ENCODE measurements around the gene DGKB. TPM values are rescaled to one million over a fixed set of nuclear protein-coding genes. Genes with fewer than 3 reads are reported as not detected.

Gene DGKB
- polyA plus RNA-seq, 4 donors = 2.8 to 5.4 (median 3.4) TPM

GRCh38 chr7:14414274-14414986 is 488.1 kb downstream of the DGKB start:
- DNase-seq (ENCODE audit: low read depth in 4 of 4, low spot score in 3 of 4) = no peak

- DNase-seq (ENCODE audit: low read depth in 4 of 4, low spot score in 3 of 4) = no peak
Measured at GRCh38 chr7:14407246-14408015, 495.1 kb downstream of the DGKB start.

GRCh38 chr7:14403587-14403986 is 499.0 kb downstream of the DGKB start:
- no peak for DNase-seq (ENCODE audit: low read depth in 4 of 4, low spot score in 3 of 4)

- DNase-seq (ENCODE audit: low read depth in 4 of 4, low spot score in 3 of 4) = no peak
Measured at GRCh38 chr7:14400271-14400670, 502.3 kb downstream of the DGKB start.

GRCh38 chr7:14398526-14398925 is 504.0 kb downstream of the DGKB start:
- DNase-seq (ENCODE audit: low read depth in 4 of 4, low spot score in 3 of 4) = no peak

- DNase-seq (ENCODE audit: low read depth in 4 of 4, low spot score in 3 of 4) = no peak
Measured at GRCh38 chr7:14395860-14396259, 506.7 kb downstream of the DGKB start.

- no peak for DNase-seq (ENCODE audit: low read depth in 4 of 4, low spot score in 3 of 4)
Measured at GRCh38 chr7:14394786-14395185, 507.8 kb downstream of the DGKB start.

GRCh38 chr7:14389595-14389994 is 513.0 kb downstream of the DGKB start:
- no peak for DNase-seq (ENCODE audit: low read depth in 4 of 4, low spot score in 3 of 4)

GRCh38 chr7:14389181-14389591 is 513.4 kb downstream of the DGKB start:
- no peak for DNase-seq (ENCODE audit: low read depth in 4 of 4, low spot score in 3 of 4)

- DNase-seq (ENCODE audit: low read depth in 4 of 4, low spot score in 3 of 4) = no peak
Measured at GRCh38 chr7:14385074-14385473, 517.5 kb downstream of the DGKB start.

- no peak for DNase-seq (ENCODE audit: low read depth in 4 of 4, low spot score in 3 of 4)
Measured at GRCh38 chr7:14381936-14382335, 520.6 kb downstream of the DGKB start.

GRCh38 chr7:14381306-14381705 is 521.2 kb downstream of the DGKB start:
- DNase-seq (ENCODE audit: low read depth in 4 of 4, low spot score in 3 of 4) = no peak

GRCh38 chr7:14380881-14381280 is 521.7 kb downstream of the DGKB start:
- no peak for DNase-seq (ENCODE audit: low read depth in 4 of 4, low spot score in 3 of 4)

GRCh38 chr7:14377646-14378266 is 524.8 kb downstream of the DGKB start:
- no peak for DNase-seq (ENCODE audit: low read depth in 4 of 4, low spot score in 3 of 4)

- no peak for DNase-seq (ENCODE audit: low read depth in 4 of 4, low spot score in 3 of 4)
Measured at GRCh38 chr7:14376711-14377110, 525.8 kb downstream of the DGKB start.

- no peak for DNase-seq (ENCODE audit: low read depth in 4 of 4, low spot score in 3 of 4)
Measured at GRCh38 chr7:14375998-14376397, 526.6 kb downstream of the DGKB start.

GRCh38 chr7:14374336-14374735 is 528.2 kb downstream of the DGKB start:
- DNase-seq (ENCODE audit: low read depth in 4 of 4, low spot score in 3 of 4) = no peak

GRCh38 chr7:14368285-14368684 is 534.3 kb downstream of the DGKB start:
- DNase-seq (ENCODE audit: low read depth in 4 of 4, low spot score in 3 of 4) = no peak

- DNase-seq (ENCODE audit: low read depth in 4 of 4, low spot score in 3 of 4) = no peak
Measured at GRCh38 chr7:14351167-14351566, 551.4 kb downstream of the DGKB start.

- no peak for DNase-seq (ENCODE audit: low read depth in 4 of 4, low spot score in 3 of 4)
Measured at GRCh38 chr7:14341200-14341775, 561.3 kb downstream of the DGKB start.

GRCh38 chr7:14340393-14341074 is 562.0 kb downstream of the DGKB start:
- no peak for DNase-seq (ENCODE audit: low read depth in 4 of 4, low spot score in 3 of 4)

All from left renal pelvis (tissue), 4 donors.